Left lung (tissue), 10 donors: ENCODE results near the gene MACROD2. TPM values are rescaled to one million over a fixed set of nuclear protein-coding genes. Genes with fewer than 3 reads are reported as not detected.

Experiments
- ATAC-seq: fragments of 200-7000 bp; cut with Tn5 transposase; one replicate; pipeline ENCODE4 v1.9.1; 2020; ENCODE audit warnings: moderate library complexity
- DNase-seq, 4 donors: peaks; one replicate each; pipeline ENCODE4 v3.0.0-alpha.2; 2013 to 2020
- H3K27ac ChIP-seq, 2 donors: fragments of 200-600 bp; sonication (generic) in 1 of 2; one replicate each; pipeline versions ENCODE4 v1.5.0 to v1.8.0; 2020 to 2021
- H3K27me3 ChIP-seq, 2 donors: fragments of 200-600 bp; sonication (generic) in 1 of 2; one replicate each; pipeline versions ENCODE4 v1.5.0 to v1.8.0; 2020 to 2021
- H3K36me3 ChIP-seq, 2 donors: fragments of 200-600 bp; sonication (generic) in 1 of 2; one replicate each; pipeline versions ENCODE4 v1.5.0 to v1.8.0; 2020 to 2021
- H3K4me1 ChIP-seq, 2 donors: fragments of 200-600 bp; one replicate each; pipeline ENCODE4 v1.8.0; 2021
- H3K4me3 ChIP-seq, 2 donors: fragments of 200-600 bp; sonication (generic) in 1 of 2; one replicate each; pipeline versions ENCODE4 v1.5.0 to v1.8.0; 2020 to 2021; ENCODE audit warnings: mild to moderate bottlenecking in 1 of 2
- H3K9me3 ChIP-seq, 2 donors: fragments of 200-600 bp; sonication (generic) in 1 of 2; one replicate each; pipeline versions ENCODE4 v1.5.0 to v1.8.0; 2020 to 2021
- CTCF ChIP-seq, 2 donors: fragments of 200-600 bp; sonication (generic) in 1 of 2; IDR thresholded peaks; one replicate each; pipeline versions ENCODE4 v1.5.0 to v1.8.0; 2021; ENCODE audit warnings: antibody characterized with exemption in 2 of 2
- intact Hi-C, 2 donors: fragments of 100-400 bp; cut with DNase I; formaldehyde crosslinking; loops; one replicate each; pipeline versions ENCODE4 v1.11.2 to v1.14.2; 2022
- polyA plus RNA-seq, 6 donors: library from polyadenylated mRNA; unstranded; fragments of 120-200 nt; gene quantifications; one replicate each; pipeline ENCODE4 v1.2.1, GENCODE V29; 2013; ENCODE audit not compliant: insufficient read length in 6 of 6
- total RNA-seq, 2 donors: library from RNA; stranded (reverse); fragmentation: NEBNext Ultra II Directional; extraction: Animal tissue kit (Norgen Biotek cat#: 25700); gene quantifications; one replicate each; pipeline ENCODE4 v1.2.1, GENCODE V29; 2021
- donor health status: DM: no; HTN: yes; CAD: no.
- donor health status: DM: no; HTN: no; CAD: no.

The MACROD2 gene
- total and polyA plus RNA-seq, 8 donors = 6.1 to 23.6 (median 8.9) TPM

DNA sequence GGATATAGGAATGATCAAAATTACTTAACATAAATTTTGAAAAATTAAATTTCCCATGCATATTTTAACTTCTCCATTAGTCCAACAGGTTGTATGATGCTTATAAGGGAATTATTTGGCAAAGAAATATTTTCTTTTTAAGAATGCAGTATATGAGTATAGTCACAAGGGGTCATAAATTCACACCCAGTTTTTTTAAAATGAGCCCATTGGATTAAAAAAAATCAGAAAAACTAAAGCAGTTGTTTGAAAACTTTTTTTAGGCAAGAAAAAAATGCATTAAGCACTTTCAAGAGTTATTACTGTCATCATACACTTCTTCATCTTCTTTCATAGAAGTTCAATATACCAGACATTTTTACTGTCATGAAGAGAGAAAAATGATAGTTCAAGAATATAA lies 746.3 kb downstream of the MACROD2 start:
- Histone ChIP-seq H3K4me3 (no peak overlapping the region), H3K27ac (no peak overlapping the region), H3K4me1 (no peaks in the 10 kb centered on the region), H3K27me3 (no peaks in the 10 kb centered on the region), H3K9me3 (no peaks in the 10 kb centered on the region), H3K36me3 (no peaks in the 10 kb centered on the region)
- DNase-seq (no peak), ATAC-seq (no peak)
- TF ChIP-seq CTCF (IDR thresholded peaks at IDR 0.05) = no peak
- intact Hi-C loops = no loop called here

- Histone ChIP-seq H3K4me1 (no peaks in the 10 kb centered on the region), H3K9me3 (no peaks in the 10 kb centered on the region), H3K4me3 (no peak overlapping the region), H3K36me3 (no peaks in the 10 kb centered on the region), H3K27me3 (no peaks in the 10 kb centered on the region), H3K27ac (no peak overlapping the region)
- ATAC-seq (no peak), DNase-seq (no peak)
- intact Hi-C loops = no loop called here
- no peak for TF ChIP-seq CTCF (IDR thresholded peaks at IDR 0.05)
Observed at GRCh38 chr20:14744723-14745122, 749.4 kb downstream of the MACROD2 start.

GRCh38 chr20:14745830-14746229 lies 750.5 kb downstream of the MACROD2 start:
- Histone ChIP-seq H3K27me3 (no peaks in the 10 kb centered on the region), H3K4me3 (no peak overlapping the region), H3K27ac (no peak overlapping the region), H3K9me3 (no peaks in the 10 kb centered on the region), H3K4me1 (no peaks in the 10 kb centered on the region), H3K36me3 (no peaks in the 10 kb centered on the region)
- TF ChIP-seq CTCF (IDR thresholded peaks at IDR 0.05) = no peak
- DNase-seq (no peak), ATAC-seq (no peak)
- intact Hi-C loops = no loop called here

DNA sequence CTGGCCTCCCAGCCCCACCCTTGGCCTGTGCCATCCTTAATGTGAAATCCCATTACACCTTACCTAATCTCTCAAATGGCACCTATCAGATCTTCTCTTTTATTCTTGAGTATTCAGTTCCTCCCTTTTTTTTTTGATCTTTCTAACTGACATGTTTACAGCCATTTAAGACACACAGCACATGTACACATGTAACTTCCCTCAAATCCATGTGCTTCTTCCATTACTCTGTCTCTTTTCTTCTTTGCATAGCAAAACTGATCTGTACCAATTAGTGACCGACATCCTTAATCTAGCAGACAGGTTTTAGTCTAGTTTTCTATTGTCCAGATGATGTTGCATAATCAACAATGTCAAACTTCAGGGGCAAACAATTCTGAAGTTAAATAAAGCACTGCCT lies 755.9 kb downstream of the MACROD2 start:
- Histone ChIP-seq H3K27ac (no peak overlapping the region), H3K9me3 (no peaks in the 10 kb centered on the region), H3K4me3 (no peak overlapping the region), H3K4me1 (no peaks in the 10 kb centered on the region), H3K36me3 (no peaks in the 10 kb centered on the region), H3K27me3 (no peaks in the 10 kb centered on the region)
- ATAC-seq = no peak
- no peak for TF ChIP-seq CTCF (IDR thresholded peaks at IDR 0.05)
- DNase-seq = no peak
- intact Hi-C loops = no loop called here

DNA sequence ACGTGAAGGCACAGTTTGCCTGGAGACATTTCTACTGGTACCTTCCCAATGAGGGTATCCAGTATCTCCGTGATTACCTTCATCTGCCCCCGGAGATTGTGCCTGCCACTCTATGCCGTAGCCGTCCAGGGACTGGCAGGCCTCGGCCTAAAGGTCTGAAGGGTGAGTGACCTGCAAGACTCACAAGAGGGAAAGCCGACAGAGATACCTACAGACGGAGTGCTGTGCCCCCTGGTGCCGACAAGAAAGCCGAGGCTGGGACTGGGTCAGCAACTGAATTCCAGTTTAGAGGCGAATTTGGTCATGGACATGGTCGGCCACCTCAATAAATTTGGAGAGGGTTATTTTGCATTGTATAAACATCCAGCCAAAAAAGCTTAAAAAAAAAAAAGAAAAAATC lies 762.4 kb downstream of the MACROD2 start:
- no peak overlapping the region for H3K27ac ChIP-seq
- ATAC-seq (no peak), DNase-seq (no peak)
- H3K9me3 ChIP-seq = no peaks in the 10 kb centered on the region
- intact Hi-C loops = no loop called here
- no peaks in the 10 kb centered on the region for H3K4me1 ChIP-seq
- no peak overlapping the region for H3K4me3 ChIP-seq
- H3K27me3 ChIP-seq = no peaks in the 10 kb centered on the region
- no peaks in the 10 kb centered on the region for H3K36me3 ChIP-seq
- TF ChIP-seq CTCF (IDR thresholded peaks at IDR 0.05) = no peak
